C4-2B (cell line): Measurements from ENCODE around the gene C6orf132.

Experiments used
- ZFX ChIP-seq: fragments of 450-650 bp; IDR thresholded peaks from 2 replicates; pipeline ENCODE4 v1.6.1; 2017
- TF ChIP-seq, protein P1 (sequence below): fragments of 450-650 bp; conservative IDR thresholded peaks from 2 replicates; pipeline ENCODE4 v1.5.1; 2017; ENCODE audit warnings: mild to moderate bottlenecking

- TF ChIP-seq, protein P1, sequence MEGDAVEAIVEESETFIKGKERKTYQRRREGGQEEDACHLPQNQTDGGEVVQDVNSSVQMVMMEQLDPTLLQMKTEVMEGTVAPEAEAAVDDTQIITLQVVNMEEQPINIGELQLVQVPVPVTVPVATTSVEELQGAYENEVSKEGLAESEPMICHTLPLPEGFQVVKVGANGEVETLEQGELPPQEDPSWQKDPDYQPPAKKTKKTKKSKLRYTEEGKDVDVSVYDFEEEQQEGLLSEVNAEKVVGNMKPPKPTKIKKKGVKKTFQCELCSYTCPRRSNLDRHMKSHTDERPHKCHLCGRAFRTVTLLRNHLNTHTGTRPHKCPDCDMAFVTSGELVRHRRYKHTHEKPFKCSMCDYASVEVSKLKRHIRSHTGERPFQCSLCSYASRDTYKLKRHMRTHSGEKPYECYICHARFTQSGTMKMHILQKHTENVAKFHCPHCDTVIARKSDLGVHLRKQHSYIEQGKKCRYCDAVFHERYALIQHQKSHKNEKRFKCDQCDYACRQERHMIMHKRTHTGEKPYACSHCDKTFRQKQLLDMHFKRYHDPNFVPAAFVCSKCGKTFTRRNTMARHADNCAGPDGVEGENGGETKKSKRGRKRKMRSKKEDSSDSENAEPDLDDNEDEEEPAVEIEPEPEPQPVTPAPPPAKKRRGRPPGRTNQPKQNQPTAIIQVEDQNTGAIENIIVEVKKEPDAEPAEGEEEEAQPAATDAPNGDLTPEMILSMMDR: no peak
- no peak for TF ChIP-seq ZFX
Observed at GRCh38 chr6:42073287-42073686, 69.1 kb downstream of the C6orf132 start.
